CD4-positive, CD25-positive, alpha-beta regulatory T cell (primary cell): ENCODE data around the gene NCAPH2. TPM values are rescaled to one million over a fixed set of nuclear protein-coding genes. Genes with fewer than 3 reads are reported as not detected.

Experiments
- ATAC-seq, 2 donors: fragments of 150-1000 bp; cut with Tn5 transposase; one replicate each; pipeline ENCODE4 v1.10.0; 2021; ENCODE audit warnings: low read depth in 2 of 2, moderate number of reproducible peaks in 2 of 2, moderate library complexity in 1 of 2
- DNase-seq, 3 donors: peaks; one replicate each; pipeline versions ENCODE4 v3.0.0 to v3.0.0-alpha.2; 2012 to 2022; ENCODE audit warnings: mixed read lengths in 1 of 3
- H3K27ac ChIP-seq: one replicate; pipeline ENCODE4 v1.7.0; 2013; ENCODE audit warnings: mild to moderate bottlenecking, low read length; ENCODE audit not compliant: insufficient read depth, poor library complexity, severe bottlenecking
- H3K27me3 ChIP-seq: one replicate; pipeline ENCODE4 v1.7.0; 2013; ENCODE audit warnings: low read length; ENCODE audit not compliant: control insufficient read depth, insufficient read depth
- H3K36me3 ChIP-seq: one replicate; pipeline ENCODE4 v1.7.0; 2013; ENCODE audit warnings: mild to moderate bottlenecking, low read length, moderate library complexity; ENCODE audit not compliant: control insufficient read depth, insufficient read depth
- H3K4me1 ChIP-seq: 2 replicates; pipeline ENCODE4 v1.7.0; 2013; ENCODE audit warnings: mild to moderate bottlenecking, low read length; ENCODE audit not compliant: insufficient read depth, control insufficient read depth, poor library complexity, severe bottlenecking
- H3K4me3 ChIP-seq: one replicate; pipeline ENCODE4 v1.7.0; 2013; ENCODE audit warnings: low read depth, mild to moderate bottlenecking, low read length, moderate library complexity
- H3K9me3 ChIP-seq, 2 experiments: 1 replicate in 1 of 2; 2 replicates in 1 of 2; pipeline ENCODE4 v1.7.0; 2013; ENCODE audit warnings: low read length in 2 of 2, mild to moderate bottlenecking in 1 of 2, moderate library complexity in 1 of 2; ENCODE audit not compliant: control insufficient read depth in 2 of 2
- H3K27ac Mint-ChIP-seq, 3 donors: one replicate each; pipeline ENCODE4 v1.8.0; 2020 to 2022; ENCODE audit warnings: mild to moderate bottlenecking in 3 of 3, mixed read lengths in 3 of 3, moderate library complexity in 2 of 3
- H3K27me3 Mint-ChIP-seq: one replicate; pipeline ENCODE4 v1.8.0; 2022; ENCODE audit warnings: mild to moderate bottlenecking, mixed read lengths
- H3K36me3 Mint-ChIP-seq: one replicate; pipeline ENCODE4 v1.8.0; 2020; ENCODE audit warnings: mixed read lengths
- H3K4me1 Mint-ChIP-seq, 4 donors: one replicate each; pipeline ENCODE4 v1.8.0; 2020 to 2022; ENCODE audit warnings: mixed read lengths in 4 of 4, mild to moderate bottlenecking in 1 of 4
- H3K4me3 Mint-ChIP-seq, 4 donors: one replicate each; pipeline ENCODE4 v1.8.0; 2020 to 2022; ENCODE audit warnings: mild to moderate bottlenecking in 4 of 4, mixed read lengths in 4 of 4, moderate library complexity in 3 of 4
- H3K9me3 Mint-ChIP-seq, 7 donors: one replicate each; pipeline ENCODE4 v1.8.0; 2020 to 2022; ENCODE audit warnings: mixed read lengths in 7 of 7, mild to moderate bottlenecking in 3 of 7, moderate library complexity in 2 of 7
- polyA plus RNA-seq, 4 donors: library from polyadenylated mRNA; unstranded; fragments of 300-500 nt; fragmentation: Illumina TruSeq; gene quantifications; one replicate each; pipeline ENCODE4 v1.2.3, GENCODE V29; 2021
- total RNA-seq: library from RNA; stranded (reverse); gene quantifications from one replicate; pipeline ENCODE4 v1.2.3, GENCODE V29; 2022

NCAPH2 gene
- total and polyA plus RNA-seq, 5 donors from 2014 or later = 35.8 to 112 (median 41.7) TPM

DNA sequence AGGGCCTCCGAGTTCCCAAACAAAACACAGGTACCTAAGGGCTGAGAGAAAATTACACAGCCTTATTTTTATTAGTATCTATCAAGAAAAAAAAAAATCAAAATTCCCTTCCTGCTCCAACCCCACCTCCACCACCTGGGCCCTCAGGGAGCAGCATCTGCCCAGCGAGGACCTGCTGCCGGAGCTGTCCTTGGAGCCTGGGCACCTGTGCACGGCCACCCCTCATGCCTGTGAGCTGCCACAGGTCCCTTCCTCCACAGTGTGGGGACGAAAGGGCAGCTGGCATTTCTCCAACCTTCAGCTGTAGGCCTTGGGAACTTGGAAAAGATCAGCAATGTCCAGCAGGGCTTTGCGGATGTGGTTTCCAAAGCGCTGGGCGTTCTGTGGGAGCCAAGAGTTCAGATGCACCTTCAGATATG lies 61.0 kb downstream of the NCAPH2 start:
- H3K27me3 ChIP-seq = no peaks in the 10 kb centered on the region
- no peaks in the 10 kb centered on the region for H3K9me3 Mint-ChIP-seq
- H3K4me3 ChIP-seq = no peak overlapping the region
- peaks cover 4% of the 10 kb centered on the region for H3K27me3 Mint-ChIP-seq
- H3K4me1 Mint-ChIP-seq = peaks cover 0 to 2% (median 0%) of the 10 kb centered on the region in 4 donors
- peaks cover 25% of the 10 kb centered on the region for H3K36me3 Mint-ChIP-seq
- no peak for DNase-seq
- H3K27ac Mint-ChIP-seq = no peak overlapping the region
- ATAC-seq = no peak
- H3K36me3 ChIP-seq = peaks cover 36% of the 10 kb centered on the region
- no peak overlapping the region for H3K27ac ChIP-seq
- no peak overlapping the region for H3K4me3 Mint-ChIP-seq
- no peaks in the 10 kb centered on the region for H3K4me1 ChIP-seq
- no peaks in the 10 kb centered on the region for H3K9me3 ChIP-seq

DNA sequence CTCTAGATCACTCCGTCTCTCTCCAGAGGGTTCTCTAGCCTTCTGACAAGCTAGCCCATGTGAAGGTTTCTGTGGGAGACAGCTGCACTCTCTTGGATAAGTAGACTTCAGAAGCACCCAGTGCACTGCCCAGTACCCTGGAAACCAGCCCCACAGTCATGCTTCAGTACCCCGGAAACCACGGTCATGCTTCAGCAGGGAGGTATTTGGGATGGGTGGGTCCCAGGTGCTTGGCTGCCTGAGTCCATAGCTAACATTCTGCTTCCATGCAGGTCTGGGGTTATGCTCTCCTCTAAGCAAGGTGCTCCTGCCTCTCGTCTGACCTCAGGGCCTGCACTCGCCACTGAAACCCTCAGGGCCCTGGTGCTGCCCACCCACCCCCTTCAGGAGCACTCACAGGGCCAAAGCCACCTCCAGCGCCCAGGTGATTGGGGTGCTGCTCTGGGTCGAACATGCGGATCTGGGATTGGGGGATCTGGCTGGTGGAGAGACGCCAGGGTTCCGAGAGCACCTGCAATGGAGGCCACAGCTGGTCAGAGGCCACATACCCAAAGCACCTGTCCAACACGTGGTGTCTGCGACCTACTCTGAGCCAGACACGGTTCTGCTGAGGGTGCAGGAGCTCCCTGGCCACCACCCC lies 62.0 kb downstream of the NCAPH2 start:
- Mint-ChIP-seq H3K4me3 (no peak overlapping the region), H3K9me3 (no peaks in the 10 kb centered on the region), H3K4me1 (no peaks in the 10 kb centered on the region), H3K36me3 (peaks cover 25% of the 10 kb centered on the region), H3K27ac (no peak overlapping the region), H3K27me3 (peaks cover 4% of the 10 kb centered on the region)
- Histone ChIP-seq H3K27ac (no peak overlapping the region), H3K4me1 (no peaks in the 10 kb centered on the region), H3K36me3 (peaks cover 39% of the 10 kb centered on the region), H3K4me3 (no peak overlapping the region), H3K9me3 (no peaks in the 10 kb centered on the region), H3K27me3 (no peaks in the 10 kb centered on the region)
- ATAC-seq (no peak), DNase-seq (no peak)

DNA sequence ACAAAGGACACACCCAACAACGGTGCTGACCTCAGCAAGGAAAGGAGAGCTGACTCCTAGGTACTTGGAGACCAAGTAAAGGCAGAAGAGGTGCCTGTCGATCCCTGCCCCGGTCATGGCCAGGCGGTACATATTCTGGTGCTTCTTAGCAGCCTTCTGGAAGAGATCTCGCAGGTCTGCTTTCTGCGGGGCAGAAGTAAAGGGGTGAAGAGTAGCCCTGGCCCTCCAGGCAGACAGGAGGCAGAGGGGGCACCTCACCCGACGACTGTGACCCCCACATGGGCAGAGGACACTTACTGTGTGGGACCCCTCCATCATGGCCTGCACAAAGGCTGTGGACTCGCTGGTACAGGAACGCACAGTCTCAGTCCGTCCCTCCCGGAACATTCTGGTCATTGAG lies 62.8 kb downstream of the NCAPH2 start:
- ATAC-seq (no peak), DNase-seq (no peak)
- Mint-ChIP-seq H3K4me3 (no peak overlapping the region), H3K27ac (no peak overlapping the region), H3K4me1 (no peaks in the 10 kb centered on the region), H3K9me3 (no peaks in the 10 kb centered on the region), H3K36me3 (peaks cover 27% of the 10 kb centered on the region), H3K27me3 (peaks cover 4% of the 10 kb centered on the region)
- peaks cover 39% of the 10 kb centered on the region for H3K36me3 ChIP-seq
- no peaks in the 10 kb centered on the region for H3K9me3 ChIP-seq
- no peaks in the 10 kb centered on the region for H3K4me1 ChIP-seq
- no peak overlapping the region for H3K4me3 ChIP-seq
- H3K27ac ChIP-seq = no peak overlapping the region
- H3K27me3 ChIP-seq = no peaks in the 10 kb centered on the region

DNA sequence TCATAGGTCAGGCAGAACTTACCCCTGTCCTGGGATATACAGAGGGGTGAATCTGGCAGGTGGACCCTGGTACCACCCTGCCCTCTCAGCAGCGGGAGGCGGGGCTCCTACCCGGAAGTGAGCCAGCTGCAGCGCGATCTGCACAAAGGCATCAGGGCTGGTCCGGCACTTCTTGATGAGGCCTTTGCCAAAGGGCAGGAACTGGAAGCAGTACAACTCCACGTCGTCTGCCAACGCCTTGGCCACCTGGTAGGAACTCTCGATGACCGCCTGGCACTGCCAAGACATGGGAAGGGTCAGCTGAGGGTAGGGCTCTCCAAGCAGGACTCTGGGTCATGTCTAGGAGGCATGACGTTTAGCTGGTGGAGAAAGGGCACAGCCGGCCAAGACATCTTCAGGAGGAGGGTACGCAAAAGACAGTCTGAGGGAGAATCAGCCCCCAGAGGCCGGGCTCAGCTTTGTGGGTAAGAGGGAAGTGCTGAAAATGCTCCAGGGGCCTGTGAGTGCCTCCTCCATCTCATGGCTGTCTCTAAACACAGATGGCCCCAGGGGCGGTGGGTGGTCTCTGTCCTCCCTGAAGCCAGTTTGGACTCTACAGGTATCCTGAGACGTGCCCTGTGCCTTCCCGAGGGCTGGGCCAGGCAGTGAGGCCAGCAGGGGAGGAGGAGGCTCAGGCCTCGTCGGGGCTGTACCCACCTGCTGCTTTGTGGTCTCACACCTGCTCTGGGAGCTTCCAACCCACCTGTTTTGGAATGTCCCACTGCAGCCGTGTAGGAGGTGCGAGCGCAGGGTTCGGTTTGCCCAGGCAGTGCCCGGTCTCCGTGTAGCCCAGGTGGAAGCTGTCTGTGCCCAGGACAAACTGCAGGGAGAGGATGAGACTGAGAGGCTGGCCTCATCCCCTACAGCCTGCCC lies 63.5 kb downstream of the NCAPH2 start:
- Histone ChIP-seq H3K9me3 (no peaks in the 10 kb centered on the region), H3K4me3 (no peak overlapping the region), H3K36me3 (peaks cover 39% of the 10 kb centered on the region), H3K4me1 (no peaks in the 10 kb centered on the region), H3K27ac (no peak overlapping the region), H3K27me3 (no peaks in the 10 kb centered on the region)
- H3K36me3 Mint-ChIP-seq = peaks cover 30% of the 10 kb centered on the region
- H3K27me3 Mint-ChIP-seq = peaks cover 4% of the 10 kb centered on the region
- DNase-seq (no peak), ATAC-seq (no peak)
- H3K27ac Mint-ChIP-seq = no peak overlapping the region
- H3K4me1 Mint-ChIP-seq = peaks cover 0 to 2% (median 0%) of the 10 kb centered on the region in 4 donors
- no peaks in the 10 kb centered on the region for H3K9me3 Mint-ChIP-seq
- no peak overlapping the region for H3K4me3 Mint-ChIP-seq

DNA sequence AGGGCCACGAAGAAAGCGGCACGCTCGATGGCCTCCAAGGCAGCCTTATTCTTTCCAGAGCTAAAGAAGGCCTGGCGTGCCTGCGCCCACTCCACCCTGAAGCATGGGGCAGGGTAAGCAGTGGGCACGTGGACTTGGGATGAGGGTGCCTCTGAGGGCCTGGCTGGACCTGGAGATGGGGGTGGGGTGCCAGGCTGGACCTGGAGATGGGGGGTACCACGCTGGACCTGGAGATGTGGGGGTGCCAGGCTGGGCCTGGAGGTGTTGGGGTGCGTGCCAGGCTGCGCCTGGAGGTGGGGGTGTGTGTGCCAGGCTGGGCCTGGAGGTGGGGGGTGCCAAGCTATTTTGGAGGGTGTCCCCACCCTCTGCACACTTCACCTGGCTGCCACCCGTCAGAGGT lies 64.9 kb downstream of the NCAPH2 start:
- H3K27ac Mint-ChIP-seq = no peak overlapping the region
- DNase-seq (no peak), ATAC-seq (no peak)
- Histone ChIP-seq H3K27me3 (no peaks in the 10 kb centered on the region), H3K36me3 (peaks cover 39% of the 10 kb centered on the region), H3K4me3 (no peak overlapping the region), H3K27ac (no peak overlapping the region), H3K4me1 (peaks cover 6% of the 10 kb centered on the region), H3K9me3 (no peaks in the 10 kb centered on the region)
- H3K36me3 Mint-ChIP-seq = peaks cover 27% of the 10 kb centered on the region
- H3K27me3 Mint-ChIP-seq = no peaks in the 10 kb centered on the region
- peaks cover 0 to 6% (median under 1%) of the 10 kb centered on the region in 4 donors for H3K4me1 Mint-ChIP-seq
- H3K9me3 Mint-ChIP-seq = no peaks in the 10 kb centered on the region
- no peak overlapping the region for H3K4me3 Mint-ChIP-seq

DNA sequence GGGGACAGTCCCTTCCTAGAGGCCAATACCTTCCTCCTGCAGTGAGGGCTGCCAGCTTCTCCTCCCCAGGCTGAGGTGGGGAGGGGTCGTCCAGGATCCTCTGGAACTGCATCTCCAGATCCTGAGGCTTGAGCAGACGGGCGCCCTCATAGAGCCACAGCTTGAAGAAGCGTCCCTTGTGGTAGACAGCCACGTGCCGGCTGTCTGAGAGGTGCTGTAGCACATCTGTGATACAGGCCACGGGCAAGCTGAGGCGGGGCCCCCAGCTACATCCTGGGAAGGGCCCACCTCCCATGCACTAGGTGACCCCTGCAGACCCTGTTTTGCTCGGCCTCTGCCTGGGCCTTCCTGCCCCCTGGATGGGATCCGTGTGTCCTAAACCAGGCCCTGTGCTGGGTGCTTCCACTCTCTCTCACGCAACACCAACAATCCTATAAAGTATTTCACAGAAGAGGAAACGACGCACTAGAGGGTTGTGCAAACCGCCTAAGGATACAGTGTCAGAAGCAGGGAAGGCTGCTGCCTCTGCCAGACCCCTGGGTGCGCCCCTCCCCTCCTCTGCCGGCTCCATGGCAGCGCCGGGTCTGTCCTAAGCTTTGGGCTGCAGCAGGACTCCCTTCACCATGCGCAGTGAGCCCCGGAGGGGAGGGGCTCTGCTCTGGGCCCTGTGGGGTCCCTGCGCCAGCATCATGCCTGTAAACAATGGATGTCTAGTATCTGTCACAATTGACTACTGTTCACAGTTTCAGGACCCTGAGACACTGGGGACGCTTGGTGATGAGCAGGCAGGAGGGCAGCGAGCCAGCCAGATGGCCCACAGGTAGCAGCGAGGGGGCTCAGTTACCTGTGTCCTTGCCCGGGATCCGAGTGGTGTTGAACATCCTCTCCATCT lies 65.7 kb downstream of the NCAPH2 start:
- Histone ChIP-seq H3K9me3 (no peaks in the 10 kb centered on the region), H3K27me3 (no peaks in the 10 kb centered on the region), H3K27ac (no peak overlapping the region), H3K4me1 (peaks cover 6% of the 10 kb centered on the region), H3K4me3 (no peak overlapping the region), H3K36me3 (peaks cover 36% of the 10 kb centered on the region)
- H3K9me3 Mint-ChIP-seq = no peaks in the 10 kb centered on the region
- ATAC-seq (no peak), DNase-seq (no peak)
- H3K4me3 Mint-ChIP-seq = no peak overlapping the region
- peaks cover 0 to 6% (median under 1%) of the 10 kb centered on the region in 4 donors for H3K4me1 Mint-ChIP-seq
- peaks cover 27% of the 10 kb centered on the region for H3K36me3 Mint-ChIP-seq
- no peaks in the 10 kb centered on the region for H3K27me3 Mint-ChIP-seq
- no peak overlapping the region for H3K27ac Mint-ChIP-seq

DNA sequence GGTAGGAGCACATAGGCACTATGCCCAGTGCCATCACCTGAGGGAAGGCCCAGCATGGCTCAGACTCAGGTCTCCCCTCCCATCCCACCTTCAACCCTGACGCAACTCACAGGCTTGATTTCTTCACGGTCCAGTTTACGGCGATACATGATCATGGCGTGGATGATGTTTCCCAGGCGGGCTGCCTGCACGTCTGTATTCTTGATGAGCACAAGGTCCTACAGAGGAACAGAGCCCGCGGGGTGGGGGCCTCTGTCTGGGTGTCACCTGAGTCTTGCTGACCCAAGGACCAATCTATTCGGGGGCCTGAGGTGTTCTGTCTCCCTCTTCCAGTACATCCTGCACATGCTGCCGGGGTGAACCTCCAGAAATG lies 66.3 kb downstream of the NCAPH2 start:
- H3K4me1 Mint-ChIP-seq = peaks cover 0 to 7% (median under 1%) of the 10 kb centered on the region in 4 donors
- no peaks in the 10 kb centered on the region for H3K9me3 ChIP-seq
- ATAC-seq = no peak
- H3K4me1 ChIP-seq = peaks cover 6% of the 10 kb centered on the region
- H3K27ac ChIP-seq = no peak overlapping the region
- H3K4me3 ChIP-seq = no peak overlapping the region
- no peaks in the 10 kb centered on the region for H3K27me3 Mint-ChIP-seq
- peaks cover 32% of the 10 kb centered on the region for H3K36me3 ChIP-seq
- H3K9me3 Mint-ChIP-seq = no peaks in the 10 kb centered on the region
- H3K27me3 ChIP-seq = no peaks in the 10 kb centered on the region
- no peak for DNase-seq
- H3K27ac Mint-ChIP-seq = no peak overlapping the region
- no peak overlapping the region for H3K4me3 Mint-ChIP-seq
- H3K36me3 Mint-ChIP-seq = peaks cover 26% of the 10 kb centered on the region
